ENCODE measurements around the gene ACVR1. TPM values are rescaled to one million over a fixed set of nuclear protein-coding genes. Genes with fewer than 3 reads are reported as not detected.

Gene ACVR1
- total and polyA plus RNA-seq, 2 donors (not counting 3 experiments of a cell fraction or from before 2014, with no cell fraction given), result 24.8 to 33.6 TPM

DNA sequence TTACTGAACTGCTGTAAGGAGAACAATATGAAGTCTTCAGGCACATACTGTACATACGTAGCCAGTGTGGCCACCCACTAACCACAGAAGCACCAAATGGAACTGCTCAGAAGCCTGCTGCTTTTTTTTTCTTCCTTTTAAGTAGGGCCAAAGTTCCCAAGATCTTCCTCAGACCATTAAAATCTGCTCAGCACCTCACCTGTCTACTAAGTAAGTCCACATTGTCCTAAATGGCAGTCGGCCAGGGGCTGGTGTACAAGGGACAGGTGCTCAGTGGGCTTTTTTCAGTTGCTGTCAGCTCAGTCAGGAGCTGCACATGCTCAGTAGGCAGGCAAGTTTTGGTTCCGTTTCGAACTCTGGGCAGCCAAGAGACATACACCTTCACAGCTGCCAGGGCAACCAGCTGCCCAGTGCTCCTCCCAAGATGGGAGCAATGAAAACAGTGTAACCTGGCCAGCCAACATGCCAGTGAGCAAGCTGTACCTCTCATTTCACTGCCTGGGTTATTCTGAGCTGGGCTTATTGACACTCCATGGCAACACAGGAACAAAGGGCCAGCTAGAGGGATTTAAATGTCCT is 86.1 kb downstream of the ACVR1 start:
- no TSS peak for BruUV-seq (replicated peaks)
- no peak overlapping the region for H3K4me3 ChIP-seq (replicated peaks in 1 of 3; ENCODE audit: insufficient read depth in 1 of 3, low read depth in 1 of 3, low read length in 3 of 3)
- no peaks in the 10 kb centered on the region for H4K20me1 ChIP-seq (replicated peaks; ENCODE audit: control insufficient read depth, extremely low read depth, insufficient read depth, low read length)
- H3K4me1 ChIP-seq (ENCODE audit: control insufficient read depth, extremely low read depth, insufficient read depth, low read length), result peaks cover 35% of the 10 kb centered on the region
- intact Hi-C loops (cut with micrococcal nuclease), result loop anchor here (10.0 kb wide), 1 partner anchor 665 kb away; the partner anchor contains the start of genes CCDC148 and PKP4
- ChIA-PET CTCF (interaction anchor here (1.3 kb wide), 1 partner anchor 86 kb away, joined by 4 read pairs; the partner anchor contains the start of gene ACVR1), POLR2A (no interaction called here)
- dilution Hi-C loops (cut with MboI; ENCODE audit: extremely low pct_ligation_motif_present, low sequenced_read_pairs), result loop anchor here (25.0 kb wide), 1 partner anchor 222 kb away; no protein-coding TSS in a partner anchor
- H3K9me1 ChIP-seq (replicated peaks; ENCODE audit: control insufficient read depth, extremely low read depth, insufficient read depth, low read length), result no peaks in the 10 kb centered on the region
- TF ChIP-seq, protein P1, sequence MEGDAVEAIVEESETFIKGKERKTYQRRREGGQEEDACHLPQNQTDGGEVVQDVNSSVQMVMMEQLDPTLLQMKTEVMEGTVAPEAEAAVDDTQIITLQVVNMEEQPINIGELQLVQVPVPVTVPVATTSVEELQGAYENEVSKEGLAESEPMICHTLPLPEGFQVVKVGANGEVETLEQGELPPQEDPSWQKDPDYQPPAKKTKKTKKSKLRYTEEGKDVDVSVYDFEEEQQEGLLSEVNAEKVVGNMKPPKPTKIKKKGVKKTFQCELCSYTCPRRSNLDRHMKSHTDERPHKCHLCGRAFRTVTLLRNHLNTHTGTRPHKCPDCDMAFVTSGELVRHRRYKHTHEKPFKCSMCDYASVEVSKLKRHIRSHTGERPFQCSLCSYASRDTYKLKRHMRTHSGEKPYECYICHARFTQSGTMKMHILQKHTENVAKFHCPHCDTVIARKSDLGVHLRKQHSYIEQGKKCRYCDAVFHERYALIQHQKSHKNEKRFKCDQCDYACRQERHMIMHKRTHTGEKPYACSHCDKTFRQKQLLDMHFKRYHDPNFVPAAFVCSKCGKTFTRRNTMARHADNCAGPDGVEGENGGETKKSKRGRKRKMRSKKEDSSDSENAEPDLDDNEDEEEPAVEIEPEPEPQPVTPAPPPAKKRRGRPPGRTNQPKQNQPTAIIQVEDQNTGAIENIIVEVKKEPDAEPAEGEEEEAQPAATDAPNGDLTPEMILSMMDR (IDR thresholded peaks at IDR 0.05; ENCODE audit: extremely low read depth in 1 of 2, insufficient read depth in 1 of 2, low read depth in 1 of 2, low read length in 2 of 2), result no peak
- TF ChIP-seq GATA2 (IDR thresholded peaks at IDR 0.05; ENCODE audit: insufficient read depth, insufficient read length, low read depth, low read length) (no peak), JUN (IDR thresholded peaks at IDR 0.05; ENCODE audit: borderline replicate concordance, insufficient read depth, insufficient read length, low read depth) (no peak), FOS (IDR thresholded peaks at IDR 0.05; ENCODE audit: borderline replicate concordance, insufficient read depth, low read length) (no peak), POLR2AphosphoS5 (IDR thresholded peaks at IDR 0.05; ENCODE audit: insufficient read depth, low read depth, low read length) (no peak), MYC (IDR thresholded peaks at IDR 0.05; ENCODE audit: low read depth, low read length) (no peak), EZH2 (IDR thresholded peaks at IDR 0.05; ENCODE audit: borderline replicate concordance, low read depth, low read length, severe bottlenecking) (no peak), POLR2A (IDR thresholded peaks at IDR 0.05; ENCODE audit: low read depth, low read length) (no peak)
- TF ChIP-seq, protein P2, sequence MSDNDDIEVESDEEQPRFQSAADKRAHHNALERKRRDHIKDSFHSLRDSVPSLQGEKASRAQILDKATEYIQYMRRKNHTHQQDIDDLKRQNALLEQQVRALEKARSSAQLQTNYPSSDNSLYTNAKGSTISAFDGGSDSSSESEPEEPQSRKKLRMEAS (IDR thresholded peaks at IDR 0.05; ENCODE audit: insufficient read depth, insufficient read length), result no peak
- H3K4me2 ChIP-seq (ENCODE audit: insufficient read depth, low read length), result no peak overlapping the region
- no peaks in the 10 kb centered on the region for H3K9me3 ChIP-seq (replicated peaks; ENCODE audit: control insufficient read depth, insufficient read depth, low read length)
- H2AFZ ChIP-seq (ENCODE audit: low read depth, low read length), result no peak overlapping the region
- DNase-seq (ENCODE audit: low read depth, low spot score), result no peak
- H3K27me3 ChIP-seq (ENCODE audit: control insufficient read depth in 2 of 2, insufficient read depth in 2 of 2, low read length in 2 of 2), result no peaks in the 10 kb centered on the region
- no peak overlapping the region for H3K27ac ChIP-seq (ENCODE audit: insufficient read depth, low read depth, low read length)
- no peaks in the 10 kb centered on the region for H3K79me2 ChIP-seq (ENCODE audit: control insufficient read depth, insufficient read depth, low read length)
- no peak overlapping the region for H3K9ac ChIP-seq (replicated peaks; ENCODE audit: extremely low read depth, insufficient read depth, low read length)
- FAIRE-seq, result no peak
- H3K36me3 ChIP-seq (ENCODE audit: control insufficient read depth in 2 of 2, extremely low read depth in 1 of 2, insufficient read depth in 2 of 2, low read length in 2 of 2), result peaks cover 2% of the 10 kb centered on the region in 2 experiments

Data from endothelial cell of umbilical vein (primary cell).